ENCODE results near the gene GPX1.
A peak's percentile ranks its signal among the peaks of the same experiment; 100 is the strongest.
"Not testable (repeated sequence)": the region's sequence is repeated elsewhere in the genome, so short reads cannot be mapped to it uniquely, and the experiment has no call there.

GPX1 gene

GRCh38 chr3:49357443-49358216, 523 bp downstream of the GPX1 start:
- peak; percentile 49 for DNase-seq

- not testable (repeated sequence) for DNase-seq
Measured at GRCh38 chr3:49357095-49357442, 1.1 kb downstream of the GPX1 start.

- DNase-seq: no peak
Measured at GRCh38 chr3:49352890-49353421, 5.2 kb downstream of the GPX1 start.

GRCh38 chr3:49352281-49352680, 5.9 kb downstream of the GPX1 start:
- DNase-seq: no peak

- no peak for DNase-seq
Measured at GRCh38 chr3:49351521-49352011, 6.6 kb downstream of the GPX1 start.

- no peak for DNase-seq
Measured at GRCh38 chr3:49349348-49350114, 8.6 kb downstream of the GPX1 start.

- not testable (repeated sequence) for DNase-seq
Measured at GRCh38 chr3:49348361-49348760, 9.8 kb downstream of the GPX1 start.

GRCh38 chr3:49346797-49347251, 11.3 kb downstream of the GPX1 start:
- DNase-seq: no peak

GRCh38 chr3:49343163-49343562, 15.0 kb downstream of the GPX1 start:
- DNase-seq: no peak

- DNase-seq: no peak
Measured at GRCh38 chr3:49341996-49342395, 16.2 kb downstream of the GPX1 start.

GRCh38 chr3:49339941-49340800, 18.0 kb downstream of the GPX1 start, which contains the start of gene USP4:
USP4 (minus strand) TSS chr3:49340053; CDS start chr3:49340024, 29 bp downstream.
- peak; percentile 93 for DNase-seq

- DNase-seq: peak; percentile 21
Measured at GRCh38 chr3:49339581-49339940, 18.6 kb downstream of the GPX1 start.

GRCh38 chr3:49333916-49334633, 24.1 kb downstream of the GPX1 start:
- DNase-seq: no peak

GRCh38 chr3:49333091-49333490, 25.1 kb downstream of the GPX1 start:
- peak; percentile 57 for DNase-seq

- no peak for DNase-seq
Measured at GRCh38 chr3:49329186-49329585, 29.0 kb downstream of the GPX1 start.

- DNase-seq: not testable (repeated sequence)
Measured at GRCh38 chr3:49328350-49328749, 29.8 kb downstream of the GPX1 start.

GRCh38 chr3:49327485-49327884, 30.7 kb downstream of the GPX1 start:
- DNase-seq: no peak

GRCh38 chr3:49324768-49325167, 33.4 kb downstream of the GPX1 start:
- no peak for DNase-seq

GRCh38 chr3:49316696-49317457, 41.3 kb downstream of the GPX1 start:
- DNase-seq: no peak

- DNase-seq: no peak
Measured at GRCh38 chr3:49313896-49314688, 44.1 kb downstream of the GPX1 start.

Measured in CD4-positive, alpha-beta T cell treated with Interleukin-15 for 1 hour (primary cell).